HPDE6-E6E7 (cell line): Measurements from ENCODE around the gene YIPF4.
A peak's percentile ranks its signal among the peaks of the same experiment; 100 is the strongest.
"Not testable (repeated sequence)": the region's sequence is repeated elsewhere in the genome, so short reads cannot be mapped to it uniquely, and the experiment has no call there.

Experiments
- DNase-seq: peaks from one replicate; pipeline ENCODE4 v3.0.0; 2011; ENCODE audit warnings: missing footprints; ENCODE audit errors: extremely low spot score

YIPF4 gene

DNA sequence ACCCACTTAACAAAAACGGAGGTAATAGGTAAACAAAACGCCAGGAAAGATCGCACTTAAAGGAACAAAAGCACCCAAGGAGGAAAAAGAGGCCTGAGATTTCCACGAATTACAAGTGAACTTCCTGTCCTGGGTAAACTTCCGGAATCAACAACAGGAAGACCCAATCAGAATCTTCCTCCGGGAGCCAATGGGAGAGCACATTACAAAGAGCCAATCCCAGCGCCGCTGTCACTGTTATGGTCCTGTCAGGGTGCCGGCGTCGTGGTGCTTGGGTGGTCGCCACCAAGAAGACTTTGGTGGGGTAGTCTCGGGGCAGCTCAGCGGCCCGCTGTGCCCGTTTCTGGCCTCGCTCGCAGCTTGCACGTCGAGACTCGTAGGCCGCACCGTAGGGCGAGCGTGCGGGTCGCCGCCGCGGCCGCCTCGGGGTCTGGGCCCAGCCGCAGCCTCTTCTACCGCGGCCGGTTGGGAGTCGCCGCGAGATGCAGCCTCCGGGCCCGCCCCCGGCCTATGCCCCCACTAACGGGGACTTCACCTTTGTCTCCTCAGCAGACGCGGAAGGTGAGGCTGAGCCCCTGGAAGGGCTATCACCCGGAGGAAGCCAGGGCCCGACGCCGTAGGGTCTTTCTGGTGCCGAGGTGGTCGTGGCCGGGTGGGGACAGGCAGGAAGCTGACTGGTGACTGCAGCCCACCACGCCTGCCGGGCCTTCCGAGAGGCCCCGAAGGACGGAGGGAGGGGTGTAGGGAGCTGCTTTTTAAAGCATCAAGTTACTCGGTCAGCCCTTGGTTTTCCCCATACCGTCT lies at the start of gene YIPF4:
YIPF4 (plus strand) TSS at position 231 of the 804 bp plus-strand sequence; CDS start at position 483, 252 bp downstream.
- peak; percentile 99 for DNase-seq

DNA sequence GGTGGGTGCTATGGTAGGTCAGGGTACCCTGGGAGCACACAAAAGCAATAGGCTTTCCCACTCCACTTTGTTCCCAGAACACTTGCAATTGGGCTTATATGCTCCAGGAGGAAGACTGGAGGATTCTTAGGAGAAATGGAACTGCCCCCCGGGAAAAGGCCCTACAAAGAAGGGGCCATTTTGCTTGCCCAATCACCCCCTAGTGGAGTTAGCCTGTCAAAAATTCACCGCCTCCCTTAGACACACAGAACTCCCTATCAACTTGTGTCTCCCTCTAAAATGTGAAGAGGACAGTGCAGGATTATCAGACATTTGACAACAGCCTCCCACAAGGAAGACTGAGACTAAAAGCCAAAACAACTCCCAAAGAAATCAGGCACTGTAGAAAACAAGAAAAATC lies 49.5 kb upstream of the YIPF4 start:
- no peak for DNase-seq

DNA sequence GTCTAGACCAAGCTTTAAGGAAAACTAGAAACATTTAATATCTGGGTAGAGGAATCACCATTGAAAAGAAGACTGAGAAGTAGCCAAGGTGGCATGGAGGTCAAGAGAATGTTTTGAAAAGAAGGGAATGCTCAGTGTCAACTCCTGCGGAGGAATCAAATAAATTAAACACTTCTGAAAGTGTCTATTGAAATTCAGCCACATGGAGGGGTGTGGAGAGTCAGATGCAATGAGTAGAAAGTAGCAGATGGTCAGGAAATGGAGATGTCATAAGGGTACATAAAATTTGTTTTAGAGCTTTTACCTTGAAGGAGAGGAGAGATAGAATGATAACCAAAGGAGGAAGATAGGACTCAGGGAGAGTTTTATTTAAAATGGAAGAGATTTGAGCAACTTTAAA lies 48.1 kb upstream of the YIPF4 start:
- DNase-seq, result no peak

DNA sequence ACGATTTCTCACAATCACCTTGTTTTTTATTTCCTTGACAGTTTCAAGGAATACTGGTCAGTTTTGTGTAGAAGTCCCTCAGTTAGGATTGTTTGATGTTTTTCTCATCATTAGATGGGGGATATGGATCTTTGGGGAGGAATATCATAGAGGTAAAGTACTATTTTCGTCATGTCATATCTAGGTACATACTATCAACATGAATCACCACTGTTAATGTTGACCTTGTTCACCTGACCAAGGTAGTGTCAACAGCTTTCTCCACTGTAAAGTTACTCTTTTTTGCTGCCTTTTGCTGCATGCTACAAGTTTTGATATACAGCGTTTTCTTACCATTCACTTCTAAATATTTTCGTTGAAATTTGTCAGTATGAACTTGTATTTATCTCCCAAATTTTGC lies 45.7 kb upstream of the YIPF4 start:
- DNase-seq, result no peak

DNA sequence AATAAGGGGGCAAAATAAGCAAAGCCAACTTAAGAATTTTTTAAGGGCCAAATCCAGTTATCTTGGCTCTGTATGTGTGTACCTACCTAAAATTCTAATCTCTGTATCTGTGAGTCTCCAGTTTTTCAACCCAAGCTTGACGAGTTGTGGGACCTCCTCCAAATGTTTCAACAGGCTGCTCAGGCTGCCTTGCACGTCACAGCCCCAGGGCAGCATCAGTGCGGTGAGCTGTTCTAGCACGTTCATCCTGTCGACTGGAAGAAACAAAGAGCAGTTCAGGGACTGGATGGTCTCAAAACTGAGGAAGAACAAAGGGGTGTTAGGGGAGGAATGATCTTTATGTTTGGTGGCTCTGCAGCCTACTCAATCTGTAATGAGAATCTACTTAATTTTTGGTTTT lies 42.4 kb upstream of the YIPF4 start:
- DNase-seq, result peak; percentile 87

DNA sequence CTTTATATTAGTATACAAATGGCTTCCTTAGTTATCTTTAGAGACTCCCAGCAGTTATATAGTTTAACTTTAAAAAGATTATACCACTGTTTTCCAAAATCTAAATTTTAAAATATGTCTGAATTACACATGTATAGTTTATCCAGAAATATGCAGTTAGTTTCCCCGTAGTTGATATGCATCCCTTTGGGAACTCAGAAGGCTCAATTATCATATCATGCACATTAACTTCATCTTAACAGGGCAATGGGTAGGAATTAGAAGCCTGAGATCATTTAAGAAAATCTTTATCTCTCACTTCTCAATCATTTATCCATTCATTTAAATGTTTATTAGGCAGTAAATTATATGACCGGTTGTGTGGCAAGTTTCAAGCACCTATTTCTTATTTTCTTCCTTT lies 40.2 kb upstream of the YIPF4 start:
- no peak for DNase-seq

DNA sequence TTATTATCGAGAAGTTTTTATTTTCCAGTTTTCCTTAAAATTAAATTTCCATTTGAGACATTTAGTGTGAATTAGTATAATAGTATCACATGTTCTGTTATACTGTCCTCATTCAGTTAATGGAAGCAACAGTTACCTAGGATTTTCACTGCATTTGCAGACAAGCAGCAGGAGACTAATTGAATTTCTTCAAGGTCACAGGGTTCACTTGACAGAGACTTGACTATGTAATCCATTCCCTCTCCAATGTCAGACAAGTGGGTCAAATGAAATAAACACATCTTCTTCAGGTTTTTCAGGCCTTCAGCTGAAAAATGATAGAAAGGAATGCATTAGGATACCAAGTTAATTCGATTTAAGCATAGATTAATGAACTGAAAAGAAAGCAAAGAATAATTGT lies 39.7 kb upstream of the YIPF4 start:
- no peak for DNase-seq

DNA sequence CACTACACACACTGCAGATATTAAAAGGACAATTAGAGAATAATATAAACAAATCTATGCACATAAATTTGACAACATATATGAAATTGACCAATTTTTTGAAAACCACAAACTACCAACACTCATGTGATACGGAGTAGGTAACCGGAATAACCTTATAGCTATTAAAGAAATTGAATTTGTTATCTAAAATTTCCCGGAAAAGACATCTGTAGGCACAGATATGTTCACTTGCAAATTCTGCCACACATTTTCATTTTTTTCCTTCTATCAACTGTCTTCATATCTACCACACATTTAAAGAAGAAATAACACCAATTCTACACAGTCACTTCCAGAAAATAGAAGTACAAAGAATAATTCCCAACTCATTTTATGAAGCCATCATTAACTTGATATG lies 35.4 kb upstream of the YIPF4 start:
- no peak for DNase-seq

DNA sequence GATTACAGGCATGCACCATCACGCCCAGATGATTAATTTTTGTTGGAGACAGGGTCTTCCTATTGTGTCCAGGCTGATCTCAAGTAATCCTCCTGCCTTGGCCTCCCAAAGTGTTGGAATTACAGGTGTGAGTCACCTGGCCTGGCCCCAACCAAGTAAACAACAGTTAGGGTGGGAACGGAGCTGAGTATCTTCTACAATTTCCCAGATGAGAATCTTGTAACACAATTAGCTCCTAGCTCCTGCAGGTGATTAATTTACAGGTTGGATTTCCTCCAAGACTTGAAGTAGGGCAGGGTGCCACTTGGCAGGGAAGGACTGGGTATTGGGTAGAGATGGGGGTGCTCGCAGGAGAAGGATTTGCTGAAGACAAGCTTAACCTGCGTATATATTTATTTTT lies 30.8 kb upstream of the YIPF4 start:
- DNase-seq, result no peak

DNA sequence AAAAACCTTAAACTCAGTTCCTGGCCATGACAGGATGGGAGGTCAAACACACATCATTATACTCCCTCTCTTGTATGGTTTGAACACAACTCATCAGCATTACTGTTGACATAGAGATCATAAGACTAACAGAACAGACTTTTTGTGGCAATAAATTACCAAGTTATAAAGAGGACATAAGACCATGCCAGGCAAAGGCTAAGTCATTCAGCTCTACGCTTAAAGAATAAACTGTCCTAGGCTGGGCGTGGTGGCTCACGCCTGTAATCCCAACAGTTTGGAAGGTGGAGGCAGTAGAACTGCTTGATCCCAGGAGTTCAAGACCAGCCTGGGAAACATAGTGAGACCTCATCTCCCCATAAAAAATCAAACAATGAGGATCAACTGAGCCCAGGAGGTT lies 29.4 kb upstream of the YIPF4 start:
- no peak for DNase-seq

DNA sequence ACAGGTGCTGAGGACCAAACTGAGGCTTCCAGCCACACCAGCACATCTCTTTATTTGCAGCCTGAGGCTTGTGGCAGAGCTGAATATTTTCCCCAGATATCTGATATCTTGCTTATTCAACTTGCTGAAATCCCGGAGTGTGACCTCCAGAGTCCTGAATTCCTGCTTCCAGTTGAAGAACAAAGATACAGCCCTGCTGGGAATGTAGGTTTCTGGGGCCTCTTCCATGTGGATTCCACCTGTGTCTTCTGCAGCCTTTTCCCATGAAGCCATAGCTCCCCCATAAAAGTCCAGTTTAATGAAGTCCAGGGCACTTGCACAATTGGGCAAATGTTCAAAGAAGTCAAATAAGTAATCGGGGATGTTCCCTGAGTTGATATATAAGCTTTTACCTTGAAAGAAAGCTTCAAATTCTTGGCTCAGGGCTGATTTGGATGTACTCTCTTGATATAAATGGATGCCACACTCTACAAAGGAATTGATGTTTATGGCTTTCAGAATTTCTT lies 27.9 kb upstream of the YIPF4 start:
- DNase-seq, result no peak

DNA sequence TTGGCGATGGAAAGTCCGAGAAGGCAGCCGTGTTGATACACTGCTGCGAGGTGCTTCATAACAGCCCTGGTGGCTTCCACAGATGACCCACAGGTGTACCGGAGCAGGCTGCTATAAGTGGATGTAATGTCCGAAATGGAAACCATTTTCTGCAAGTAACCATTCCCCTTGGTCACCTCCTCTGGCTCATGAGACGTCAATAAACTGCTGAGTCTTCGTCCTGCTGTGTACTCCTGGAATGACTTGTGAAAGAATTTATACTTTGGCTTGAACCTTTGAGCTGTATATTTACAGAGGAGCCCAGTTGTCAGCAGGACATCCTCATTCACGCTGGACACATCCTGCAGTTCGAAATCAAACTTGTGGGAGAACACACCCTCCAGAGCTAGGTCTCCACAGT lies 27.4 kb upstream of the YIPF4 start:
- no peak for DNase-seq

DNA sequence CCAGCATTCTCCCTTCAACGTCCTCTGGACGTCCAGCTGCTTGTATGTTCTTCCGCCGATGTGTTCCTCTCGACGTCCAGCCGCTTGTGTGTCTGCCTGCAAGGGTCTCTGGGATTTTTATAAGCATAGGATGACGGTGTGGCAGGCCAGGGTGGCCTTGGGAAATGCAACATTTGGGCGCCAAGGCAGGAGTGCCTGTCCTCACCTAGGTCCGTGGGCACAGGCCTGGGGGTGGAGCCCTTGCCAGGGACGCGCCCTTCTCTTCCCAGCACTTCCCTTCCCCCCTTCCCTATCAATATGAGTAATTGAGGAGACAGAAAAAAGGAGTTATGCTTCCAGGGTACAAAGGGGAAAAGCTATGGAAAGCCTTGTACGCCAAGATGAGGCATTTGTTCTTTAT lies 19.5 kb upstream of the YIPF4 start:
- no peak for DNase-seq

DNA sequence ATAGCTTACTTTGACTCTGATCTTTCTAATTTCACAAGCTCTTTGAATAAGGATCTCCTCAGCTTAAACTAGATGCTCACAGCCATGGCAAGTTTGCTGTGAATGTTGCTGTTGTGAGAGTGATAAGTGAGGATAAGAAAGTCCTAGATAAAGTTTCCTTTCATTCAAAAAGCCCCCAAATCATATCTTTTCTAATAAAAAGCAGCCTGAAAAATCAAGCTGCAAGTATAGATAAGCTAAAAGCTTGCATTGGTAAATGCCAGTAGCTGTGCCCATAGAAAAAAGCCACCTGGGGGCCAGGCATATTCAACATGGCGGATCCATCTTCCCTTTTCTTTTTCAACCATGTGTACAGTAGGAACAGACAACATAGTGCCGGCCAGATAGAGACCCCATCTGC lies 17.3 kb upstream of the YIPF4 start:
- DNase-seq, result no peak

DNA sequence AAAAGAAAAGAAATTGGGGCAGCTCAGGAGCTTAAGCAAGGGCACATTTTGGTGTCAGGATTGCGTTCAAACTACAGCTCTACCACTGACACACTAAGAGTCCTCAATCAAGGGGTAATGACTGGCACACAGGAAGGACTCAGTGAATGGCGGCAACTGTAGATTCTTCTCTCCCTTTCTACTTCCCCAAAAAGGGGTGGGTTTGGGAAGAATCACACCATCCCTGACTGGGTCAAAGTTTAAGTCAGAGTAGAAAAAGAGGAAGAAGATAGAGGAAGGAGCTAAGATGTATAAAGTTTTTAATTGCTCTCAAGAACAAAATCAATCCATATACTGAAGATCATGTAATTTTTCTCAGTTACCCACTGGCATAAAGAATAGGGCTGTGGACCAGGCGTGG lies 15.6 kb upstream of the YIPF4 start:
- DNase-seq, result no peak

DNA sequence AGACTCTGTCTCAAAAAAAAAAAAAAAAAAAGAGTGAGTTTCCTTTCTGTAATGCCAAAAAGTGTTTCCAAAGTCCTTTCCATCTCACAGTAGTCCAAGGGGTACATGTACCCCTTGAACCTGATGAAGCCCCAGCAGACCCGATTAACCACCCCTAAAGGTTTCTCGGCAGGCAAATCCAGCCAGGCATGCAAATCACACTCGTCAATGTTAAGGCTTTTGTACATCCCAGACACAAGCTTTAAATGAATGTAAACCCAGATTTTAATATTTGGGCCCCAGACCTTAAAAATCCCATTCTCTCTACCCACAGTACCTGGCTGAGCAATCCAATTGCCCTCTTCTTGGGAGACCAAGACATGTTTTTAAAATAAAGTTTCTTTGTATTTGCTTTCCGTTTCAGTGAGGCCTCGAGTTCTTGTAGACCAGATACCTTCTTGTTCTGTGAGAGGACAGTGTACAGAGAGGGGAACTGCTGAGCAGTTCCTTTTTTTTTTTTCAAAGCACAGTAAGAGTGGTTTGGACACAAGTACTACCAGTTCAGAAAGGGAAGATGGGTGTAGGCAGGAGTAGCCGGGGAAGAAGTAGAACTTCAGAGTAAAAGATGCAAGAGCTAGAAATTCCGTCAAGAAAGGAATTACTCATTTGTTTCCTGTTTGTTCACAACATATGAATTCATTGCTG lies 13.1 kb upstream of the YIPF4 start, which contains the start of gene NLRC4:
NLRC4 (minus strand) TSS at position 465 of the 684 bp plus-strand sequence. CDS start 8,111 bp downstream, outside the sequence.
- no peak for DNase-seq

DNA sequence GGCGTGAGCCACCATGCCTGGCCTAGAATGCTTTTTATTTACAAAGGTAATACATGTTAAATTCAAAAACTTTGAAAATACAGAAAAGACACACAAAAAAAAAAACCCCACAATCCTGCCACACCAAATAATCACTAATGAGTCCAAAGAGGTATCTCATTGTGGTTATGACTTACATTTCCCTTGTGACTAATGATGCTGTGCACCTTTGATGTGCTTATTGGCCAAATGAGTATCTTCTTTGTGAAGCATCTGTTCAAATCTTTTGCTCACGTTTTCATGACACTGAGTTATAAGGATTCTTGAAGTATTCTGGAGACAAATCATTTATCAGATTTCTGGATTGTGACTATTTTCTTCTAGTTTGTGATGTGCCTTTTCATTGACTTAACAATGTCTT lies 6.6 kb upstream of the YIPF4 start:
- DNase-seq, result no peak

DNA sequence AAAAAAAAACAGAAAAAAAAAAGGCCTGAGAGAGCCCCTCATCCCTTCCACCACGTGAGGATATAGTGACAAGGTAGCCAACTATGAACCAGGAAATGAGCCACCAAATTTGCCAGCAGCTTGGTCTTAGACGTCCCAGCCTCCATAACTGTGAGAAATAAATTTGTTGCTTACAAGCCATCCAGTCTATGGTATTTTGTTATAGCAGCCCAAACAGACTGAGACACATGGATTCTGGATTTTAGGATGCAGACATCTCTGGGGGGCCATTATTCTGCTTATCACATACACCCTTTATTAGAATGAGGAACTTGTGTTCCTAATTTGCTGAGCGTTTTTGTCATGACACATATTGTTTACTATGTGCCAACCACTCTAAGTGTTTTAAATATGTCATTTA lies 5.4 kb upstream of the YIPF4 start:
- no peak for DNase-seq

DNA sequence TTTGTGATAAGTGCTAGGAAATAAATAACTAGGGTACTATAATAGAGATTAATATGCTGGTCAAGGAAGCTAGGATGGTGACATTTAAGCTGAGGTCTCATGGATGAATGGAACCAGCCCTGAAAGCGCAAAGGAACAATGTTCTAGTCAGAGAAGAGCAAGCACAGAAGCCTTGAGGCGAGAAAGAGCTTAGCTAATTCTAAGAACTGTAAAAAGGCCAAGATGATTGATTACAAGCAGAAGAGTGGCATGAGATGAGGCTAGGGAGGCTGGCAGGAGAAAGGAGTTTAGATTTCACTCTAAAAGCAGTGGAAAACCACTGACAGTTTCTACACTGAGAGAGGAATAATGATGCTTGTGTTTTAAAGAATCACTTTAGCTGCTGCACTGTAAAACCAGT lies 3.4 kb upstream of the YIPF4 start:
- DNase-seq, result no peak

DNA sequence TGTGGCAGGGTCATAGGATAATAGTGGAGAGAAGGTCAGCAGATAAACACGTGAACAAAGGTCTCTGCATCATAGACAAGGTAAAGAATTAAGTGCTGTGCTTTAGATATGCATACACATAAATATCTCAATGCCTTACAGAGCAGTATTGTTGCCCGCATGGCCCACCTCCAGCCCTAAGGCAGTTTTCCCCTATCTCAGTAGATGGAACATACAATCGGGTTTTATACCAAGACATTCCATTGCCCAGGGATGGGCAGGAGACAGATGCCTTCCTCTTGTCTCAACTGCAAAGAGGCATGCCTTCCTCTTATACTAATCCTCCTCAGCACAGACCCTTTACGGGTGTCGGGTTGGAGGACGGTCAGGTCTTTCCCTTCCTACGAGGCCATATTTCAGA lies 1.9 kb upstream of the YIPF4 start:
- not testable (repeated sequence) for DNase-seq

DNA sequence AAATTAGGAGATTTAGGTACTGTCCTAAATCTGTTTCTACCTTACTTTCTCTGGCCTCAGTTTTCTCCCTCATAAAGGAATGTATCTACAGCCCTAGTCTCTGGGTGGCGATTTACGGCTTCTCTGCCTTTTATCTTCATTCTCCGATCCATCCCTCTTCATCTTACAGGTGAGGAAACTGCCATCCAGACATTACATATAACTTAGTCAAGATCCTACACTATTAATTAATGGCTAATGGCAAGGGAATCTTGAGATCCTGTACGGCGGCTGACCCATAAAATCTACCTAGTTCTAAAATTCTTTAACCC lies 386 bp upstream of the YIPF4 start:
- no peak for DNase-seq

DNA sequence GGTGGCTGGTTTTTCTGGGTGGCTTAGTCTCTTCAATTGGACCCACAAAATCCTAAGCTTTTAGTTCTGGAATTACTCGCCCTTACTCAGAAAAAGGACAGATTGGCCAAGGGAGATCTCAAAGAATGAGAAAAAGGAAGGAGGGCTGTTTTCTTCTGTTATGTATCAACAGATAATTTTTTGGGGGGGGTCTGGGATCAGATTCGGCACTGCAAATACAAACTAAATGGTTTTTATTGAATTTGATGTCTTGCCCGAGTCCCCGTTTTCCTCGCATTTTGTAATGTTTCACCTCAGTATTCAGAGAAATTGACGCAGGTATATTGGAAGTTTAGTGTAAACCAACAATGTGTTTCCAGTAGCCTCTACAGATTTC lies 762 bp downstream of the YIPF4 start:
- DNase-seq, result no peak

DNA sequence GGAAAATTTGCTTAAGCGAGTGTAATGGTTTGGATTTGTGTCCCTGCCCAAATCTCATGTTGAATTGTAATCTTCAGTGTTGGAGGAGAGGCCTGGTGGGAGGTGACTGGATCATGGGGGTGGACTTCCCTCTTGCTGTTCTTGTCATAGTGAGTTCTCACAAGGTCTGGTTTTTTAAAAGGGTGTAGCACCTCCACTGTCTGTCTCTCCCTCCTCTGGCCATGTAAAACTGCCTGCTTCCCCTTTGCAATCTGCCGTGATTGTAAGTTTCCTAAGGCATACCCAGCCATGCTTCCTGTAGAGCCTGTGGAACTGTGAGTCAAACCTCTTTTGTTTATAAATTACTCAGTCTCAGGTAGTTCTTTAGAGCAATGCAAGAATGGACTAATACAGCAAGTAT lies 6.6 kb downstream of the YIPF4 start:
- no peak for DNase-seq
